HepG2 (cell line): Measurements from ENCODE around the gene OSBPL1A. TPM values are rescaled to one million over a fixed set of nuclear protein-coding genes. Genes with fewer than 3 reads are reported as not detected.

Experiments used
- ATAC-seq: fragments of 200-7000 bp; cut with Tn5 transposase; 3 replicates; pipeline ENCODE4 v1.9.1; 2020; ENCODE audit warnings: mild to moderate bottlenecking, moderate library complexity
- BruUV-seq: library from RNA; stranded (reverse); fragments of 400-500 nt; replicated peaks from 2 replicates; lab custom pipeline; 2021; lab: Mats Ljungman, UMichigan
- CTCF ChIA-PET: fragments of 300-600 bp; formaldehyde crosslinking; extraction: SDS; loops from one replicate; lab custom pipeline; 2021; ENCODE audit warnings: low total read pairs, inconsistent platforms, low intra/inter-chr PET ratio; lab: Yijun Ruan, JAX
- POLR2A ChIA-PET: fragments of 350-600 bp; sonication (Branson Sonifier 250); formaldehyde crosslinking; loops from one replicate; lab custom pipeline; 2020; ENCODE audit warnings: antibody characterized with exemption, inconsistent platforms; lab: Yijun Ruan, JAX
- DNase-seq: peaks from one replicate; pipeline ENCODE4 v3.0.0-alpha.2; 2015; ENCODE audit warnings: low spot score
- FAIRE-seq: peaks from 3 replicates; lab custom pipeline; 2011; peaks lifted over from hg19 to GRCh38; lab: Jason Lieb, UNC
- H2AFZ ChIP-seq: one replicate; pipeline ENCODE4 v1.6.1; 2011; ENCODE audit warnings: low read length, inconsistent platforms
- H3K27ac ChIP-seq: fragments of 300-600 bp; 3 replicates; pipeline ENCODE4 v1.8.0; 2011; ENCODE audit warnings: mixed run types, mild to moderate bottlenecking, mixed read lengths, low read length, inconsistent platforms; ENCODE audit not compliant: insufficient read depth; ENCODE audit errors: extremely low read length
- H3K27me3 ChIP-seq, 2 experiments: fragments of 200-600 bp in 1 of 2; 2 replicates in 1 of 2; 3 replicates in 1 of 2; pipeline versions ENCODE4 v1.6.0 to v1.8.0; 2011; ENCODE audit warnings: low read length in 2 of 2, mild to moderate bottlenecking in 2 of 2, moderate library complexity in 2 of 2, inconsistent platforms in 1 of 2; ENCODE audit not compliant: insufficient read depth in 2 of 2, control insufficient read depth in 1 of 2
- H3K36me3 ChIP-seq, 2 experiments: fragments of 200-600 bp in 1 of 2; replicated peaks in 1 of 2; 2 replicates in 1 of 2; 3 replicates in 1 of 2; pipeline versions ENCODE4 v1.5.1 to v1.8.0; 2011; ENCODE audit warnings: low read length in 2 of 2, inconsistent platforms in 1 of 2; ENCODE audit not compliant: insufficient read depth in 2 of 2, control insufficient read depth in 1 of 2
- H3K4me1 ChIP-seq: 2 replicates; pipeline ENCODE4 v1.5.1; 2012; ENCODE audit warnings: low read length, inconsistent platforms; ENCODE audit not compliant: insufficient read depth
- H3K4me2 ChIP-seq: 2 replicates; pipeline ENCODE4 v1.6.0; 2011; ENCODE audit warnings: low read depth, low read length, inconsistent platforms
- H3K4me3 ChIP-seq, 3 experiments: fragments of 200-600 bp in 1 of 3; sonication (generic), shearing (Covaris generic) in 1 of 3; replicated peaks in 1 of 3; 2 replicates each; pipeline ENCODE4 v1.5.1; 2011 to 2016; ENCODE audit warnings: low read length in 3 of 3, inconsistent platforms in 2 of 3, low read depth in 2 of 3, mild to moderate bottlenecking in 2 of 3, control low read depth in 1 of 3, mixed read lengths in 1 of 3; ENCODE audit not compliant: insufficient read depth in 1 of 3
- H3K79me2 ChIP-seq: one replicate; pipeline ENCODE4 v1.6.1; 2011; ENCODE audit warnings: low read length, inconsistent platforms; ENCODE audit not compliant: insufficient read depth
- H3K9ac ChIP-seq: 2 replicates; pipeline ENCODE4 v1.6.0; 2011; ENCODE audit warnings: mild to moderate bottlenecking, low read depth, low read length, inconsistent platforms; ENCODE audit not compliant: insufficient read depth
- H3K9me3 ChIP-seq: 2 replicates; pipeline ENCODE4 v1.5.1; 2012; ENCODE audit warnings: mild to moderate bottlenecking, low read length
- H4K20me1 ChIP-seq: 2 replicates; pipeline ENCODE4 v1.6.0; 2011; ENCODE audit warnings: inconsistent platforms, mild to moderate bottlenecking, low read length, moderate library complexity; ENCODE audit not compliant: insufficient read depth
- AGO2 ChIP-seq: fragments of 200-400 bp; formaldehyde crosslinking; optimal IDR thresholded peaks from 2 replicates; pipeline ENCODE3; 2017; ENCODE audit warnings: mild to moderate bottlenecking, low read depth, low read length, moderate library complexity
- CHD4 ChIP-seq: fragments of 200-600 bp; sonication (generic); IDR thresholded peaks from 2 replicates; pipeline ENCODE4 v1.7.0; 2017; ENCODE audit warnings: mild to moderate bottlenecking, low read length, borderline replicate concordance
- EEA1 ChIP-seq: sonication (generic); formaldehyde crosslinking; IDR thresholded peaks from 2 replicates; pipeline ENCODE4 v1.5.1; 2020; ENCODE audit warnings: mild to moderate bottlenecking, missing genetic modification reagents, borderline replicate concordance
- EHMT2 ChIP-seq: fragments of 200-600 bp; sonication (generic); IDR thresholded peaks from 2 replicates; pipeline ENCODE4 v1.7.0; 2017; ENCODE audit warnings: antibody characterized with exemption, low read depth, low read length, borderline replicate concordance
- HDAC1 ChIP-seq: sonication (generic); formaldehyde crosslinking; IDR thresholded peaks from 2 replicates; pipeline ENCODE4 v1.5.1; 2020; ENCODE audit warnings: mild to moderate bottlenecking, missing genetic modification reagents
- HMGA1 ChIP-seq: sonication (generic); formaldehyde crosslinking; conservative IDR thresholded peaks from 2 replicates; pipeline ENCODE4 v1.4.0; 2020; ENCODE audit warnings: missing genetic modification reagents
- PHF20 ChIP-seq: sonication (generic); formaldehyde crosslinking; IDR thresholded peaks from 2 replicates; pipeline ENCODE4 v1.5.0; 2020; ENCODE audit warnings: mild to moderate bottlenecking, missing genetic modification reagents
- POLR2AphosphoS2 ChIP-seq: IDR thresholded peaks from 2 replicates; pipeline ENCODE4 v1.6.1; 2011; ENCODE audit warnings: low read depth, low read length, improper control_type of control experiment
- RXRB ChIP-seq: IDR thresholded peaks from 2 replicates; pipeline ENCODE4 v1.6.1; 2016; ENCODE audit warnings: borderline replicate concordance, missing genetic modification reagents, missing compliant biosample characterization
- XRCC5 ChIP-seq: fragments of 200-400 bp; formaldehyde crosslinking; optimal IDR thresholded peaks from 2 replicates; pipeline ENCODE3; 2017; ENCODE audit warnings: mild to moderate bottlenecking, low read length
- YEATS2 ChIP-seq: sonication (generic); formaldehyde crosslinking; IDR thresholded peaks from 2 replicates; pipeline ENCODE4 v1.4.0; 2020; ENCODE audit warnings: missing genetic modification reagents, borderline replicate concordance
- ZNF20 ChIP-seq: sonication (generic); formaldehyde crosslinking; IDR thresholded peaks from 2 replicates; pipeline ENCODE4 v1.4.0; 2020; ENCODE audit warnings: mild to moderate bottlenecking, moderate library complexity, missing genetic modification reagents
- ZNF343 ChIP-seq: sonication (generic); formaldehyde crosslinking; IDR thresholded peaks from 2 replicates; pipeline ENCODE4 v1.4.0; 2020; ENCODE audit warnings: mild to moderate bottlenecking, missing genetic modification reagents
- ZZZ3 ChIP-seq: sonication (generic); formaldehyde crosslinking; IDR thresholded peaks from 2 replicates; pipeline ENCODE4 v1.4.0; 2020; ENCODE audit warnings: missing genetic modification reagents, mild to moderate bottlenecking, borderline replicate concordance
- WGBS: methylation state at CpG from one replicate; pipeline ENCODE4 v1.1.6; 2017; ENCODE audit warnings: low lambda C conversion rate; 5-methylcytosine and 5-hydroxymethylcytosine counted together
- in situ Hi-C: cut with HindIII; loops from 2 replicates; pipeline ENCODE4 v1.10.0; 2017; ENCODE audit warnings: low pct_unique_long_range_greater_than_20kb; ENCODE audit not compliant: extremely low pct_ligation_motif_present
- intact Hi-C: fragments of 100-400 bp; cut with micrococcal nuclease; formaldehyde crosslinking; loops from one replicate; pipeline ENCODE4 v1.10.0; 2022; ENCODE audit not compliant: unreplicated experiment
- polyA plus RNA-seq, 8 experiments: library from polyadenylated mRNA; depleted of rRNA in 3 of 8; stranded (reverse) in 7 of 8; unstranded in 1 of 8; fragments of >200 nt; fragmentation: Illumina TruSeq in 4 of 8; extraction: Trizol in 4 of 8; gene quantifications; 2 replicates each; pipeline versions ENCODE4 v1.2.1 to v1.2.3, GENCODE V29; 2011 to 2016; ENCODE audit warnings: low read depth in 4 of 8, missing spikeins in 1 of 8, mixed read lengths in 1 of 8; ENCODE audit not compliant: insufficient read depth in 1 of 8
- total RNA-seq, 5 experiments: library from RNA; depleted of rRNA; stranded (reverse); fragments of >200 nt; fragmentation: Illumina TruSeq; extraction: Trizol; gene quantifications; 2 replicates each; pipeline ENCODE4 v1.2.3, GENCODE V29; 2016; ENCODE audit warnings: low read depth in 1 of 5
- TF ChIP-seq, protein P1 (sequence below): sonication (generic); formaldehyde crosslinking; IDR thresholded peaks from 2 replicates; pipeline ENCODE4 v1.4.0; 2020; ENCODE audit warnings: missing genetic modification reagents
- TF ChIP-seq, protein P2 (sequence below): sonication (generic); formaldehyde crosslinking; IDR thresholded peaks from 2 replicates; pipeline ENCODE4 v1.8.1; 2023; ENCODE audit warnings: mild to moderate bottlenecking, missing genetic modification reagents, borderline replicate concordance

The OSBPL1A gene
- total and polyA plus RNA-seq, 2 of the 13 experiments (the other 11 are each of a cell fraction or from before 2014, with no cell fraction given): 0.02 TPM; not detected in 1

GRCh38 chr18:24199372-24199962, 198.2 kb downstream of the OSBPL1A start:
- Histone ChIP-seq H4K20me1 (no peaks in the 10 kb centered on the region), H3K4me2 (no peak overlapping the region), H3K27me3 (peaks cover 0 to 3% of the 10 kb centered on the region in 2 experiments; a peak in 1 of 5 replicates), H3K36me3 (no peaks in the 10 kb centered on the region), H3K79me2 (no peaks in the 10 kb centered on the region), H2AFZ (no peak overlapping the region), H3K4me3 (no peak overlapping the region), H3K27ac (no peak overlapping the region), H3K9me3 (no peaks in the 10 kb centered on the region), H3K4me1 (peaks cover 8% of the 10 kb centered on the region), H3K9ac (no peak overlapping the region)
- in situ Hi-C loops (no loop called here), intact Hi-C loops (no loop called here)
- BruUV-seq: no TSS peak
- no peak for ATAC-seq
- WGBS: 17% methylated on average over 5 of the region's 5 CpGs
- POLR2A ChIA-PET: no interaction called here
- CTCF ChIA-PET: no interaction called here
- DNase-seq: no peak
- no peak for TF ChIP-seq HDAC1
- TF ChIP-seq, protein P1, sequence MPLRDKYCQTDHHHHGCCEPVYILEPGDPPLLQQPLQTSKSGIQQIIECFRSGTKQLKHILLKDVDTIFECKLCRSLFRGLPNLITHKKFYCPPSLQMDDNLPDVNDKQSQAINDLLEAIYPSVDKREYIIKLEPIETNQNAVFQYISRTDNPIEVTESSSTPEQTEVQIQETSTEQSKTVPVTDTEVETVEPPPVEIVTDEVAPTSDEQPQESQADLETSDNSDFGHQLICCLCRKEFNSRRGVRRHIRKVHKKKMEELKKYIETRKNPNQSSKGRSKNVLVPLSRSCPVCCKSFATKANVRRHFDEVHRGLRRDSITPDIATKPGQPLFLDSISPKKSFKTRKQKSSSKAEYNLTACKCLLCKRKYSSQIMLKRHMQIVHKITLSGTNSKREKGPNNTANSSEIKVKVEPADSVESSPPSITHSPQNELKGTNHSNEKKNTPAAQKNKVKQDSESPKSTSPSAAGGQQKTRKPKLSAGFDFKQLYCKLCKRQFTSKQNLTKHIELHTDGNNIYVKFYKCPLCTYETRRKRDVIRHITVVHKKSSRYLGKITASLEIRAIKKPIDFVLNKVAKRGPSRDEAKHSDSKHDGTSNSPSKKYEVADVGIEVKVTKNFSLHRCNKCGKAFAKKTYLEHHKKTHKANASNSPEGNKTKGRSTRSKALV: no peak
- no peak for TF ChIP-seq POLR2AphosphoS2
- no peak for FAIRE-seq

GRCh38 chr18:24198461-24198860, 199.2 kb downstream of the OSBPL1A start:
- FAIRE-seq: no peak
- H3K79me2 ChIP-seq: no peaks in the 10 kb centered on the region
- H3K4me1 ChIP-seq: peaks cover 8% of the 10 kb centered on the region
- POLR2A ChIA-PET: no interaction called here
- H3K27ac ChIP-seq: no peak overlapping the region
- no peaks in the 10 kb centered on the region for H3K36me3 ChIP-seq
- no peak overlapping the region for H3K4me3 ChIP-seq
- no peak overlapping the region for H2AFZ ChIP-seq
- no peak for DNase-seq
- WGBS: 36% methylated on average over 6 of the region's 9 CpGs
- CTCF ChIA-PET: no interaction called here
- TF ChIP-seq, protein P2, sequence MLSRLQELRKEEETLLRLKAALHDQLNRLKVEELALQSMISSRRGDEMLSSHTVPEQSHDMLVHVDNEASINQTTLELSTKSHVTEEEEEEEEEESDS (CRISPR knock-in tag): no peak
- TF ChIP-seq EEA1 (no peak), ZZZ3 (no peak), PHF20 (CRISPR knock-in tag) (no peak), YEATS2 (CRISPR knock-in tag) (no peak), ZNF20 (CRISPR knock-in tag) (no peak), AGO2 (no peak), XRCC5 (no peak), EHMT2 (no peak), CHD4 (no peak), HMGA1 (CRISPR knock-in tag) (no peak), ZNF343 (no peak), RXRB (no peak)
- TF ChIP-seq, all 625 proteins: peak for 0
- H4K20me1 ChIP-seq: no peaks in the 10 kb centered on the region
- peaks cover 0 to 3% of the 10 kb centered on the region in 2 experiments; a peak in 1 of 5 replicates for H3K27me3 ChIP-seq
- intact Hi-C loops (no loop called here), in situ Hi-C loops (no loop called here)
- no TSS peak for BruUV-seq
- no peak for ATAC-seq
- H3K4me2 ChIP-seq: no peak overlapping the region
- no peak overlapping the region for H3K9ac ChIP-seq
- H3K9me3 ChIP-seq: no peaks in the 10 kb centered on the region
